ENCODE results near the gene DDX3X. TPM values are rescaled to one million over a fixed set of nuclear protein-coding genes. Genes with fewer than 3 reads are reported as not detected.
"Not testable (repeated sequence)": the region's sequence is repeated elsewhere in the genome, so short reads cannot be mapped to it uniquely, and the experiment has no call there.

DDX3X gene
- total and polyA plus RNA-seq, 10 of the 15 experiments (the other 5 are each of a cell fraction or from before 2014, with no cell fraction given), result 52.0 to 283 (median 172) TPM

GRCh38 chrX:41402556-41402955 is 68.6 kb downstream of the DDX3X start:
- 48% methylated on average over 2 of the region's 2 CpGs for WGBS (ENCODE audit: insufficient coverage, insufficient replicate concordance, low lambda C conversion rate, missing lambda C conversion rate)
- RAD21 ChIA-PET (ENCODE audit: unreplicated experiment); H3K79me2 ChIP-seq (ENCODE audit: control insufficient read depth, insufficient read depth, low read length); DNase-seq (ENCODE audit: low read depth, low spot score); POLR2A ChIA-PET; SMC1A ChIA-PET (ENCODE audit: uncharacterized antibody, unreplicated experiment); H3K4me1 ChIP-seq (ENCODE audit: control insufficient read depth, insufficient read depth, low read length); BruUV-seq (replicated peaks); H3K9me3 ChIP-seq (replicated peaks; ENCODE audit: control insufficient read depth, insufficient read depth, low read length); H2AFZ ChIP-seq (ENCODE audit: control insufficient read depth, low read depth, low read length); H4K20me1 ChIP-seq (ENCODE audit: control insufficient read depth, insufficient read depth); H3K36me3 ChIP-seq (ENCODE audit: control insufficient read depth in 2 of 2, insufficient read depth in 2 of 2, low read length in 1 of 2); in situ Hi-C loops (cut with MboI); CTCF ChIA-PET; FAIRE-seq; intact Hi-C loops (cut with micrococcal nuclease; ENCODE audit: unreplicated experiment); H3K27me3 ChIP-seq (replicated peaks in 1 of 2; ENCODE audit: control insufficient read depth in 2 of 2, insufficient read depth in 2 of 2, low read length in 1 of 2); H3K4me3 ChIP-seq; ATAC-seq; H3K27ac ChIP-seq (ENCODE audit: control insufficient read depth, insufficient read depth); H3K4me2 ChIP-seq (ENCODE audit: control insufficient read depth, insufficient read depth); H3K9ac ChIP-seq (ENCODE audit: control insufficient read depth, insufficient read depth, low read length): not testable (repeated sequence)

GRCh38 chrX:41405551-41405950 is 71.6 kb downstream of the DDX3X start:
- Histone ChIP-seq H3K9me3 (replicated peaks; ENCODE audit: control insufficient read depth, insufficient read depth, low read length) (no peaks in the 10 kb centered on the region), H3K36me3 (ENCODE audit: control insufficient read depth in 2 of 2, insufficient read depth in 2 of 2, low read length in 1 of 2) (no peaks in the 10 kb centered on the region), H3K27ac (ENCODE audit: control insufficient read depth, insufficient read depth) (no peak overlapping the region), H3K4me3 (no peak overlapping the region), H3K27me3 (replicated peaks in 1 of 2; ENCODE audit: control insufficient read depth in 2 of 2, insufficient read depth in 2 of 2, low read length in 1 of 2) (no peaks in the 10 kb centered on the region), H4K20me1 (ENCODE audit: control insufficient read depth, insufficient read depth) (no peaks in the 10 kb centered on the region), H3K79me2 (ENCODE audit: control insufficient read depth, insufficient read depth, low read length) (no peaks in the 10 kb centered on the region), H3K4me1 (ENCODE audit: control insufficient read depth, insufficient read depth, low read length) (no peaks in the 10 kb centered on the region), H2AFZ (ENCODE audit: control insufficient read depth, low read depth, low read length) (no peak overlapping the region), H3K4me2 (ENCODE audit: control insufficient read depth, insufficient read depth) (no peak overlapping the region), H3K9ac (ENCODE audit: control insufficient read depth, insufficient read depth, low read length) (no peak overlapping the region)
- in situ Hi-C loops (cut with MboI) (no loop called here), intact Hi-C loops (cut with micrococcal nuclease; ENCODE audit: unreplicated experiment) (no loop called here)
- POLR2A ChIA-PET, result no interaction called here
- 44% methylated on average over 6 of the region's 6 CpGs for WGBS (ENCODE audit: insufficient coverage, insufficient replicate concordance, low lambda C conversion rate, missing lambda C conversion rate)
- DNase-seq (ENCODE audit: low read depth, low spot score), result no peak
- BruUV-seq (replicated peaks), result no TSS peak
- SMC1A ChIA-PET (ENCODE audit: uncharacterized antibody, unreplicated experiment), result no interaction called here
- FAIRE-seq, result no peak
- RAD21 ChIA-PET (ENCODE audit: unreplicated experiment), result no interaction called here
- TF ChIP-seq EGR1 (IDR thresholded peaks at IDR 0.05; ENCODE audit: borderline replicate concordance in 1 of 2, low read depth in 2 of 2, low read length in 2 of 2) (no peak), ASH2L (IDR thresholded peaks at IDR 0.05; ENCODE audit: borderline replicate concordance, low read depth) (no peak), ZBTB4 (CRISPR knock-in tag; IDR thresholded peaks at IDR 0.05) (no peak), ZNF592 (IDR thresholded peaks at IDR 0.05) (no peak), MYC (IDR thresholded peaks at IDR 0.05; ENCODE audit: insufficient read depth, insufficient read length, insufficient replicate concordance, low read length, severe bottlenecking) (no peak)
- CTCF ChIA-PET, result no interaction called here
- no peak for ATAC-seq

Data from GM12878 (cell line).